Endothelial cell of umbilical vein (primary cell): Measurements from ENCODE around the gene RMND1. TPM values are rescaled to one million over a fixed set of nuclear protein-coding genes. Genes with fewer than 3 reads are reported as not detected.

Experiments
- BruUV-seq: library from RNA; stranded (reverse); fragments of 400-500 nt; replicated peaks from 2 replicates; lab custom pipeline; 2021; lab: Mats Ljungman, UMichigan
- CTCF ChIA-PET: fragments of 300-600, 350-600 bp; sonication (Branson Sonifier 250); formaldehyde crosslinking; loops from one replicate; lab custom pipeline; 2021; ENCODE audit warnings: antibody characterized with exemption, inconsistent platforms; lab: Charles Lee
- POLR2A ChIA-PET: fragments of 300-600, 350-600 bp; sonication (Branson Sonifier 250); formaldehyde crosslinking; loops from one replicate; lab custom pipeline; 2021; ENCODE audit warnings: antibody characterized with exemption, inconsistent platforms; lab: Charles Lee
- DNase-seq: peaks from one replicate; pipeline ENCODE4 v3.0.0-alpha.2; 2011; ENCODE audit warnings: low read depth, low spot score
- FAIRE-seq: peaks from 2 replicates; lab custom pipeline; 2011; peaks lifted over from hg19 to GRCh38; lab: Jason Lieb, UNC
- H2AFZ ChIP-seq: 2 replicates; pipeline ENCODE4 v1.6.0; 2012; ENCODE audit warnings: low read depth, low read length, control low read depth, inconsistent platforms
- H3K27ac ChIP-seq: 2 replicates; pipeline ENCODE4 v1.5.1; 2011; ENCODE audit warnings: low read depth, mild to moderate bottlenecking, control low read depth, low read length, moderate library complexity; ENCODE audit not compliant: insufficient read depth
- H3K27me3 ChIP-seq, 2 experiments: 2 replicates each; pipeline versions ENCODE4 v1.6.0 to v1.6.1; 2011; ENCODE audit warnings: low read length in 2 of 2, mixed read lengths in 1 of 2; ENCODE audit not compliant: control insufficient read depth in 2 of 2, insufficient read depth in 2 of 2
- H3K36me3 ChIP-seq, 2 experiments: 2 replicates in 1 of 2; 3 replicates in 1 of 2; pipeline ENCODE4 v1.5.1; 2011; ENCODE audit warnings: low read length in 2 of 2, mild to moderate bottlenecking in 1 of 2, moderate library complexity in 1 of 2; ENCODE audit not compliant: control insufficient read depth in 2 of 2, insufficient read depth in 2 of 2; ENCODE audit errors: extremely low read depth in 1 of 2
- H3K4me1 ChIP-seq: 3 replicates; pipeline ENCODE4 v1.5.1; 2011; ENCODE audit warnings: mild to moderate bottlenecking, low read length; ENCODE audit not compliant: control insufficient read depth, insufficient read depth; ENCODE audit errors: extremely low read depth
- H3K4me2 ChIP-seq: 2 replicates; pipeline ENCODE4 v1.6.1; 2011; ENCODE audit warnings: low read length, control low read depth, mixed read lengths; ENCODE audit not compliant: insufficient read depth
- H3K4me3 ChIP-seq, 3 experiments: fragments of 200-600 bp in 1 of 3; sonication (generic), shearing (Covaris generic) in 1 of 3; replicated peaks in 1 of 3; 2 replicates each; pipeline ENCODE4 v1.5.1; 2011 to 2016; ENCODE audit warnings: control low read depth in 3 of 3, low read length in 3 of 3, mild to moderate bottlenecking in 2 of 3, inconsistent platforms in 1 of 3, low read depth in 1 of 3, moderate library complexity in 1 of 3; ENCODE audit not compliant: insufficient read depth in 1 of 3
- H3K79me2 ChIP-seq: 2 replicates; pipeline ENCODE4 v1.6.0; 2012; ENCODE audit warnings: low read length, inconsistent platforms; ENCODE audit not compliant: control insufficient read depth, insufficient read depth
- H3K9ac ChIP-seq: replicated peaks from 2 replicates; pipeline ENCODE3; 2011; ENCODE audit warnings: low read length, control low read depth; ENCODE audit not compliant: insufficient read depth; ENCODE audit errors: extremely low read depth
- H3K9me1 ChIP-seq: replicated peaks from 3 replicates; pipeline ENCODE4 v1.6.0; 2011; ENCODE audit warnings: mild to moderate bottlenecking, low read length; ENCODE audit not compliant: control insufficient read depth, insufficient read depth; ENCODE audit errors: extremely low read depth
- H3K9me3 ChIP-seq: replicated peaks from 2 replicates; pipeline ENCODE4 v1.5.1; 2012; ENCODE audit warnings: low read length, inconsistent platforms; ENCODE audit not compliant: control insufficient read depth, insufficient read depth
- H4K20me1 ChIP-seq: replicated peaks from 2 replicates; pipeline ENCODE3; 2011; ENCODE audit warnings: mild to moderate bottlenecking, low read length; ENCODE audit not compliant: control insufficient read depth, insufficient read depth; ENCODE audit errors: extremely low read depth
- EZH2 ChIP-seq: IDR thresholded peaks from 2 replicates; pipeline ENCODE4 v1.6.1; 2012; ENCODE audit warnings: borderline replicate concordance, low read depth, mild to moderate bottlenecking, moderate library complexity, low read length, inconsistent platforms; ENCODE audit not compliant: severe bottlenecking
- FOS ChIP-seq: IDR thresholded peaks from 2 replicates; pipeline ENCODE4 v1.6.1; 2011; ENCODE audit warnings: mild to moderate bottlenecking, low read length, moderate library complexity, borderline replicate concordance; ENCODE audit not compliant: insufficient read depth
- GATA2 ChIP-seq: IDR thresholded peaks from 2 replicates; pipeline ENCODE4 v1.7.0; 2011; ENCODE audit warnings: low read depth, mild to moderate bottlenecking, moderate library complexity, mixed read lengths, low read length; ENCODE audit not compliant: insufficient read length, insufficient read depth
- JUN ChIP-seq: IDR thresholded peaks from 2 replicates; pipeline ENCODE4 v1.6.1; 2011; ENCODE audit warnings: borderline replicate concordance, low read depth; ENCODE audit not compliant: insufficient read length, insufficient read depth
- MYC ChIP-seq: IDR thresholded peaks from one replicate; pipeline ENCODE4 v1.6.1; 2011; ENCODE audit warnings: mild to moderate bottlenecking, low read depth, low read length
- POLR2A ChIP-seq: IDR thresholded peaks from 2 replicates; pipeline ENCODE4 v1.6.1; 2012; ENCODE audit warnings: low read depth, mild to moderate bottlenecking, control low read depth, low read length
- POLR2AphosphoS5 ChIP-seq: IDR thresholded peaks from 2 replicates; pipeline ENCODE4 v1.6.1; 2012; ENCODE audit warnings: low read depth, mild to moderate bottlenecking, control low read depth, low read length, moderate library complexity; ENCODE audit not compliant: insufficient read depth
- dilution Hi-C: fragments of 300-500 bp; cut with MboI; formaldehyde crosslinking; loops from one replicate; pipeline ENCODE4 v1.15.0; 2019; ENCODE audit warnings: low sequenced_read_pairs; ENCODE audit not compliant: extremely low pct_ligation_motif_present
- intact Hi-C: fragments of 100-400 bp; cut with micrococcal nuclease; formaldehyde crosslinking; loops from one replicate; pipeline ENCODE4 v1.10.0; 2022
- polyA plus RNA-seq, 4 experiments: library from polyadenylated mRNA; depleted of rRNA in 3 of 4; stranded (reverse) in 3 of 4; unstranded in 1 of 4; fragments of >200 nt; gene quantifications; 2 replicates each; pipeline versions ENCODE4 v1.2.1 to v1.2.3, GENCODE V29; 2011 to 2012; ENCODE audit warnings: missing spikeins in 1 of 4
- total RNA-seq: library from RNA; stranded (reverse); gene quantifications from 2 replicates; pipeline ENCODE4 v1.2.3, GENCODE V29; 2021
- TF ChIP-seq, protein P1 (sequence below), 2 donors: IDR thresholded peaks; 1 replicate in 1 of 2; 2 replicates in 1 of 2; pipeline ENCODE4 v1.5.1; 2011; ENCODE audit warnings: low read length in 2 of 2, mild to moderate bottlenecking in 2 of 2, moderate library complexity in 2 of 2, control low read depth in 1 of 2, inconsistent platforms in 1 of 2, low read depth in 1 of 2; ENCODE audit not compliant: insufficient read depth in 1 of 2; ENCODE audit errors: extremely low read depth in 1 of 2
- TF ChIP-seq, protein P2 (sequence below): IDR thresholded peaks from 2 replicates; pipeline ENCODE4 v1.6.1; 2011; ENCODE audit not compliant: insufficient read depth, insufficient read length

RMND1 gene
- total and polyA plus RNA-seq, 2 donors (not counting 3 experiments of a cell fraction or from before 2014, with no cell fraction given), result 6.3 to 21.4 TPM

DNA sequence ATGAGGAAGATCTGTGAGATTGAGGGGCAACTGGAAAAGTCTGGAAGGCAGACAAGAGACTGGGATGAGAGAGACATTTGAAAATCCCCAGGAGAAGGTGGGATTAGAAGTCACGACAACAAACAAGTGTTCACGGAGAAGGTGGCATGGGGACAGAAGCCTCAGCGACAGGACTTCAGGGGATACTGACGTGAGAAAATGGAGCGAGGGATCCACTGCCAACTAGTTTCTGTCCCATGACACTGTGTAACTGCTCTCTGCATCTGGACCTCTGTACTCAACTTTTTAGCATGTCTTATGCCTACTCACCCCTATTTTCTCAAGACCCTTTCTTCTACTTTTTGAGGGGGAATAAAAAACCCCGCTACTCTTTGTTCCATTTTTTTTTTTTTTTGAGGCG, 42.2 kb downstream of the RMND1 start:
- Histone ChIP-seq H3K9me1 (no peaks in the 10 kb centered on the region), H3K4me3 (no peak overlapping the region), H3K27ac (no peak overlapping the region), H3K9ac (no peak overlapping the region), H3K36me3 (peaks cover 0 to 16% of the 10 kb centered on the region in 2 experiments), H3K9me3 (no peaks in the 10 kb centered on the region), H3K4me2 (no peak overlapping the region), H3K4me1 (no peaks in the 10 kb centered on the region), H3K27me3 (no peaks in the 10 kb centered on the region), H3K79me2 (no peaks in the 10 kb centered on the region), H4K20me1 (no peaks in the 10 kb centered on the region), H2AFZ (no peak overlapping the region)
- intact Hi-C loops (no loop called here), dilution Hi-C loops (no loop called here)
- FAIRE-seq (no peak), DNase-seq (no peak)
- CTCF ChIA-PET, result no interaction called here
- POLR2A ChIA-PET, result no interaction called here
- TF ChIP-seq, protein P1, sequence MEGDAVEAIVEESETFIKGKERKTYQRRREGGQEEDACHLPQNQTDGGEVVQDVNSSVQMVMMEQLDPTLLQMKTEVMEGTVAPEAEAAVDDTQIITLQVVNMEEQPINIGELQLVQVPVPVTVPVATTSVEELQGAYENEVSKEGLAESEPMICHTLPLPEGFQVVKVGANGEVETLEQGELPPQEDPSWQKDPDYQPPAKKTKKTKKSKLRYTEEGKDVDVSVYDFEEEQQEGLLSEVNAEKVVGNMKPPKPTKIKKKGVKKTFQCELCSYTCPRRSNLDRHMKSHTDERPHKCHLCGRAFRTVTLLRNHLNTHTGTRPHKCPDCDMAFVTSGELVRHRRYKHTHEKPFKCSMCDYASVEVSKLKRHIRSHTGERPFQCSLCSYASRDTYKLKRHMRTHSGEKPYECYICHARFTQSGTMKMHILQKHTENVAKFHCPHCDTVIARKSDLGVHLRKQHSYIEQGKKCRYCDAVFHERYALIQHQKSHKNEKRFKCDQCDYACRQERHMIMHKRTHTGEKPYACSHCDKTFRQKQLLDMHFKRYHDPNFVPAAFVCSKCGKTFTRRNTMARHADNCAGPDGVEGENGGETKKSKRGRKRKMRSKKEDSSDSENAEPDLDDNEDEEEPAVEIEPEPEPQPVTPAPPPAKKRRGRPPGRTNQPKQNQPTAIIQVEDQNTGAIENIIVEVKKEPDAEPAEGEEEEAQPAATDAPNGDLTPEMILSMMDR (IDR thresholded peaks at IDR 0.05; ENCODE audit: extremely low read depth in 1 of 2, insufficient read depth in 1 of 2, low read depth in 1 of 2, low read length in 2 of 2), result no peak
- TF ChIP-seq EZH2 (no peak), MYC (no peak), JUN (no peak), GATA2 (no peak), POLR2A (no peak), FOS (no peak), POLR2AphosphoS5 (no peak)
- TF ChIP-seq, protein P2, sequence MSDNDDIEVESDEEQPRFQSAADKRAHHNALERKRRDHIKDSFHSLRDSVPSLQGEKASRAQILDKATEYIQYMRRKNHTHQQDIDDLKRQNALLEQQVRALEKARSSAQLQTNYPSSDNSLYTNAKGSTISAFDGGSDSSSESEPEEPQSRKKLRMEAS, result no peak
- no TSS peak for BruUV-seq
